Measurements from ENCODE around the gene OR10Z1. TPM values are rescaled to one million over a fixed set of nuclear protein-coding genes. Genes with fewer than 3 reads are reported as not detected.

Gene OR10Z1
- total and polyA plus RNA-seq, 9 of the 15 experiments (the other 6 are each of a cell fraction or from before 2014, with no cell fraction given): 0.01 to 0.94 (median 0.35) TPM; not detected in 5

DNA sequence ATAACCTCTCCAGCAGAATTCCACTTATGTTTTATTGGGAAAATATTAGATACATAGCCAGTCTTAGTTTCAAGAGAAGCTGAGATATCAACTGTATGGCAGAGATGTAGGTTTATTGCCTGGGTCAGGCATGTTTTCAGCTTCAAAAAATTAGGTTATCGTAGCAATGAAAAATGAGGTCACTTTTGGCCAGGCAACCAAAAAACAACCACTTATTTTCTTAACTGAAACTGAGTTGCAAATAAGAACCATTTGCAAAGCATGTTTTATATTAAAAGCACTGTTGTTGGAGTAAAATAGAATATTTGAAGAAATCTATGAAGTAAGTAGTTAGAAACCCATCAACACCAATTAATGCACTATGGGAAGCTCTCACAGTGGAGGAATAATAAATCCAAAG lies 45.4 kb upstream of the OR10Z1 start:
- no peaks in the 10 kb centered on the region for H3K36me3 ChIP-seq (ENCODE audit: control insufficient read depth, insufficient read depth, low read length)
- CTCF ChIA-PET (ENCODE audit: low intra/inter-chr PET ratio): no interaction called here
- FAIRE-seq (no peak), ATAC-seq (no peak), DNase-seq (ENCODE audit: extremely low read depth in 1 of 4, low spot score in 3 of 4) (no peak)
- no peaks in the 10 kb centered on the region for H3K79me2 ChIP-seq (ENCODE audit: control insufficient read depth, insufficient read depth, low read length)
- in situ Hi-C loops (cut with MboI): no loop called here
- no peak overlapping the region for H3K9ac ChIP-seq (ENCODE audit: insufficient read depth in 1 of 2, low read depth in 2 of 2, low read length in 2 of 2)
- TF ChIP-seq, protein P1, sequence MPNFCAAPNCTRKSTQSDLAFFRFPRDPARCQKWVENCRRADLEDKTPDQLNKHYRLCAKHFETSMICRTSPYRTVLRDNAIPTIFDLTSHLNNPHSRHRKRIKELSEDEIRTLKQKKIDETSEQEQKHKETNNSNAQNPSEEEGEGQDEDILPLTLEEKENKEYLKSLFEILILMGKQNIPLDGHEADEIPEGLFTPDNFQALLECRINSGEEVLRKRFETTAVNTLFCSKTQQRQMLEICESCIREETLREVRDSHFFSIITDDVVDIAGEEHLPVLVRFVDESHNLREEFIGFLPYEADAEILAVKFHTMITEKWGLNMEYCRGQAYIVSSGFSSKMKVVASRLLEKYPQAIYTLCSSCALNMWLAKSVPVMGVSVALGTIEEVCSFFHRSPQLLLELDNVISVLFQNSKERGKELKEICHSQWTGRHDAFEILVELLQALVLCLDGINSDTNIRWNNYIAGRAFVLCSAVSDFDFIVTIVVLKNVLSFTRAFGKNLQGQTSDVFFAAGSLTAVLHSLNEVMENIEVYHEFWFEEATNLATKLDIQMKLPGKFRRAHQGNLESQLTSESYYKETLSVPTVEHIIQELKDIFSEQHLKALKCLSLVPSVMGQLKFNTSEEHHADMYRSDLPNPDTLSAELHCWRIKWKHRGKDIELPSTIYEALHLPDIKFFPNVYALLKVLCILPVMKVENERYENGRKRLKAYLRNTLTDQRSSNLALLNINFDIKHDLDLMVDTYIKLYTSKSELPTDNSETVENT (CRISPR knock-in tag; IDR thresholded peaks at IDR 0.05): no peak
- TF ChIP-seq, protein P2, sequence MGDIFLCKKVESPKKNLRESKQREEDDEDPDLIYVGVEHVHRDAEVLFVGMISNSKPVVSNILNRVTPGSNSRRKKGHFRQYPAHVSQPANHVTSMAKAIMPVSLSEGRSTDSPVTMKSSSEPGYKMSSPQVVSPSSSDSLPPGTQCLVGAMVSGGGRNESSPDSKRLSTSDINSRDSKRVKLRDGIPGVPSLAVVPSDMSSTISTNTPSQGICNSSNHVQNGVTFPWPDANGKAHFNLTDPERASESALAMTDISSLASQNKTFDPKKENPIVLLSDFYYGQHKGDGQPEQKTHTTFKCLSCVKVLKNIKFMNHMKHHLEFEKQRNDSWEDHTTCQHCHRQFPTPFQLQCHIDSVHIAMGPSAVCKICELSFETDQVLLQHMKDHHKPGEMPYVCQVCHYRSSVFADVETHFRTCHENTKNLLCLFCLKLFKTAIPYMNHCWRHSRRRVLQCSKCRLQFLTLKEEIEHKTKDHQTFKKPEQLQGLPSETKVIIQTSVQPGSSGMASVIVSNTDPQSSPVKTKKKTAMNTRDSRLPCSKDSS (IDR thresholded peaks at IDR 0.05; ENCODE audit: low read depth, partially characterized antibody): no peak
- TF ChIP-seq GTF2B (IDR thresholded peaks at IDR 0.05; ENCODE audit: extremely low read depth, insufficient read length): no peak
- no peak for TF ChIP-seq REST (IDR thresholded peaks at IDR 0.05; ENCODE audit: borderline replicate concordance)
- TF ChIP-seq REST (CRISPR knock-in tag; IDR thresholded peaks at IDR 0.05; ENCODE audit: low read depth): no peak
- no peak for TF ChIP-seq TCF15 (CRISPR knock-in tag; IDR thresholded peaks at IDR 0.05)
- TF ChIP-seq MXI1 (IDR thresholded peaks at IDR 0.05; ENCODE audit: low read depth, low read length): no peak
- TF ChIP-seq KAT7 (CRISPR knock-in tag; IDR thresholded peaks at IDR 0.05; ENCODE audit: borderline replicate concordance): no peak
- TF ChIP-seq STAG1 (CRISPR knock-in tag; IDR thresholded peaks at IDR 0.05; ENCODE audit: borderline replicate concordance): no peak
- POLR2A ChIA-PET: no interaction called here
- intact Hi-C loops (cut with micrococcal nuclease): no loop called here
- H3K4me3 ChIP-seq: no peak overlapping the region
- no peaks in the 10 kb centered on the region for H3K9me3 ChIP-seq (replicated peaks; ENCODE audit: control insufficient read depth, insufficient read depth, low read depth, low read length)
- H3K27me3 ChIP-seq (ENCODE audit: control insufficient read depth in 2 of 2, insufficient read depth in 2 of 2, low read length in 2 of 2): no peaks in the 10 kb centered on the region; a peak in 1 of 5 replicates
- BruUV-seq (replicated peaks): no TSS peak
- no peaks in the 10 kb centered on the region for H3K4me1 ChIP-seq (replicated peaks in 1 of 2; ENCODE audit: control insufficient read depth in 2 of 2, insufficient read depth in 2 of 2, low read length in 2 of 2)
- no peak overlapping the region for H2AFZ ChIP-seq (ENCODE audit: low read depth, low read length)
- H3K9me1 ChIP-seq (ENCODE audit: control insufficient read depth, insufficient read depth, low read length): no peaks in the 10 kb centered on the region
- H3K4me2 ChIP-seq (ENCODE audit: insufficient read depth, low read length): no peak overlapping the region
- no peak overlapping the region for H3K27ac ChIP-seq (ENCODE audit: extremely low read depth, low read depth, low read length)
- WGBS (ENCODE audit: insufficient coverage, low coverage, missing lambda C conversion rate): 6% methylated on average over 1 of the region's 1 CpG
- H4K20me1 ChIP-seq (replicated peaks; ENCODE audit: control insufficient read depth, insufficient read depth, low read length): no peaks in the 10 kb centered on the region

All from K562 (cell line).